Thyroid gland (tissue), 4 donors: ENCODE data around the gene BBLN.

ENCODE experiments used
- CTCF ChIP-seq, 6 experiments: fragments of 200-600 bp in 3 of 6; fragments of 450-650 bp in 3 of 6; sonication (generic) in 3 of 6; IDR thresholded peaks; one replicate each; pipeline ENCODE4 v1.5.1; 2016 to 2019; ENCODE audit warnings: antibody characterized with exemption in 6 of 6, mild to moderate bottlenecking in 2 of 6, inconsistent platforms in 1 of 6, moderate library complexity in 1 of 6
- POLR2A ChIP-seq, 2 donors: fragments of 450-650 bp; IDR thresholded peaks; one replicate each; pipeline ENCODE4 v1.6.1; 2017; ENCODE audit warnings: antibody characterized with exemption in 2 of 2, mild to moderate bottlenecking in 2 of 2, moderate library complexity in 1 of 2

GRCh38 chr9:128141604-128142003 lies 18.5 kb upstream of the BBLN start:
- TF ChIP-seq POLR2A (IDR thresholded peaks at IDR 0.05): no peak
- TF ChIP-seq CTCF (IDR thresholded peaks at IDR 0.05): no peak
